Germinal center (tissue), 1 donor: ENCODE results near the gene CLN3.
"Not testable (repeated sequence)": the region's sequence is repeated elsewhere in the genome, so short reads cannot be mapped to it uniquely, and the experiment has no call there.

Experiments
- DNase-seq: peaks from one replicate; pipeline ENCODE4 v3.0.0; 2012; ENCODE audit warnings: mixed read lengths, low spot score

The CLN3 gene

GRCh38 chr16:28513484-28514181, 21.8 kb upstream of the CLN3 start:
- DNase-seq = no peak

DNA sequence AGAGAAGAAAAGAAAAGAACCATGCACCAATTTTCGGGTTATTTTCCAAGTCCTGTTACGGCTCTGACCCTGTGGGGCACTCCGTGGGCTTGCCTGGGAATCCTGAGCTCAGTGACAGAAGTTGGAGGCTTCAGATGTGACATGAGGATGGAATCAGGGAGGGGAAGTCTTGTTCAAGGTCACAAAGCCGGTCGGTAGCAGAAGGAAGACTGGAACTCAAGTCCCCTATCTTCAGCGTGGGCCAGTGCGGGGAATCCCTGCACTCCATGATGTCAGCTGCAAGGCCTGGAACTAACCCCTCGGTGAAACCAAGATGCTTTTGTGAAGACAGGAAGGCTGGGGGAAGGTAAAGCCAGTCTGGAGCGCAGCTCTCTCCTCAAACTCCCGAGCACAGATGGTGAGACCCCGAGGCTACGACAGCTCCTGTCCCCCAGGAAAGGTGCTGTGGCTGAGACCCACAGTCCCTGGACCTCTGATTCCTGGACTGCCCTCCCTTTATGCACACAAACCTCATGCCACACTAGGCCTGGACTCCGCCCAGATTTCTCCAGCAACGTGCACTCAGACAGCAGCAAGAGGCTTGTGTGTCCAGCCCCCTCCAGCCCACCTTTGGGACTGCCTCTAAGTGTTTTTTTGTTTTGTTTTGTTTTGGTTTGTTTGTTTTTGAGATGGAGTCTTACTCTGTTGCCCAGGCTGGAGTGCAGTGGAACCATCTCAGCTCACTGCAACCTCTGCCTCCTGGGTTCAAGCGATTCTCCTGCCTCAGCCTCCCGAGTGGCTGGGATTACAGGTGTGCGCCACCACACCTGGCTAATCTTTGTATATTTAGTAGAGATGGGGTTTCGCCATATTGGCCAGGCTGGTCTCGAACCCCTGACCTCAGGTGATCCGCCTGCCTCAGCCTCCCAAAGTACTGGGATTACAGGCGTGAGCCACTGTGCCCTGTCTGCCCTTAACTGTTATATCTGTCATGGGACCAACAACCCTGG, 20.2 kb upstream of the CLN3 start:
- no peak for DNase-seq

DNA sequence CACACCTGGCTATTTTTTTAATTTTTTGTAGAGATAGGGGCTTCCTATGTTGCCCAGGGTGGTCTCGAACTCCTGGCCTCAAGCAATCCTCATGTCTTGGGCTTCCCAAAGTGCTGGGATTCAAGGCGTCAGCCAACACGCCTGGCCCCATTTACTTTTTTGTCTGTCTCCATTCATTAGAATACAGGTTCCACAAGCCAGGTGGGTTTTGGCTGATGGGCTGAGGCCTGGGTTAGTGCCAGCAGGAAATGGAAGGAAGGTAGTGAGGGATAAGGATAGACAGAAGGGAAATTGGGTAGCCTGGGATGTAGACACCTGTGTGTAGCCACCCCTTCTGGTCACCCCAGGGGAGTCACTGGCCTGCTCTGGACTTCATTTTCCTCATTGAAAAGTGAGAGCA, 19.2 kb upstream of the CLN3 start:
- no peak for DNase-seq

DNA sequence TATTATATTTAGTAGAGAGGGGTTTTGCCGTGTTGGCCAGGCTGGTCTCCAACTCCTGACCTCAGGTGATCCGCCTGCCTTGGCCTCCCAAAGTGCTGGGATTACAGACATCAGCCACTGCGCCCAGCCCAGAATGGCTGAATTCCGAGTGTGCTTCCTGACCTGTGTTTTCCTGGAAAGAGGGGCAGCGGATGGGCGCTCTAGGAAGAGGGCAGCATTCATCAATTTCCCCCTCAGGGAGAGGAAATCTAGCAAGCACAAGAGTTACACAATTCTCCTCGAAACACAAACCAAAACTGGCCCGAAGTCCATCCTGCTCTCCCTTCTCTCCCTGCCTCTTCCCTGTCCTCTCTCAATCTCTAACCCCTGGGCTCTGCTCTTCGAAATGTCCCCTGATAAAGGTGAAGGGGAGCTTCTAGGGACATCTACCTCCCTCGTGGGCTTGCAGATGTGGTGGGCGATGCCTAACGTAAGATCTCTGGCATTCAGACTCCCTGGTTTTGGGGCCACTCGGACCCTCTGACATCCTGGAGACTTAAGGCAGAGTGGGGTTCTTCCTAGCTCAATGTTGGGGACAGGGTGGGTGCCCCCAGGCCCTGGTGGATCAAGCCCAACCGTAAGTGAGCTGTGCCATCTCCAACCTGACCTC, 13.7 kb upstream of the CLN3 start:
- DNase-seq = no peak

- no peak for DNase-seq
Measured at GRCh38 chr16:28504707-28505404, 13.0 kb upstream of the CLN3 start.

GRCh38 chr16:28503470-28504259, 11.8 kb upstream of the CLN3 start:
- DNase-seq = no peak

DNA sequence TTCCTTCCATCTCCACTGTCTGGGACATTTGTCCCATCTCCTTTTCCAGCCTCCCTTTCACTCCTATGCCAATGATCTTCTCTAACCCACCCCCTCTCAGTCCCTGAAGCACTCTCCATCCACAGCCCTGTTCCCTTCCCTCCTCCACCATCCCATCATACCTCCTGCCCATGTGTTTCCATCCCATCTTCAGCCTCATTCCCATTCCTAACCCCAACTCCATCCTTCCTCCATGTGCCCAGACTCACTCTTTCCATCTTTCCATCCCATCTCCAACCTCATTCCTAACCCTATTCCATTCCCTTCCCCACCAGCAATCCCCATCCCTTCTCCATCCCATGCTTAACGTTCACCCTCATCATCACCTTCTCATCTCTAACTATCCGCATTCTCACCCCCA, 10.4 kb upstream of the CLN3 start:
- no peak for DNase-seq

DNA sequence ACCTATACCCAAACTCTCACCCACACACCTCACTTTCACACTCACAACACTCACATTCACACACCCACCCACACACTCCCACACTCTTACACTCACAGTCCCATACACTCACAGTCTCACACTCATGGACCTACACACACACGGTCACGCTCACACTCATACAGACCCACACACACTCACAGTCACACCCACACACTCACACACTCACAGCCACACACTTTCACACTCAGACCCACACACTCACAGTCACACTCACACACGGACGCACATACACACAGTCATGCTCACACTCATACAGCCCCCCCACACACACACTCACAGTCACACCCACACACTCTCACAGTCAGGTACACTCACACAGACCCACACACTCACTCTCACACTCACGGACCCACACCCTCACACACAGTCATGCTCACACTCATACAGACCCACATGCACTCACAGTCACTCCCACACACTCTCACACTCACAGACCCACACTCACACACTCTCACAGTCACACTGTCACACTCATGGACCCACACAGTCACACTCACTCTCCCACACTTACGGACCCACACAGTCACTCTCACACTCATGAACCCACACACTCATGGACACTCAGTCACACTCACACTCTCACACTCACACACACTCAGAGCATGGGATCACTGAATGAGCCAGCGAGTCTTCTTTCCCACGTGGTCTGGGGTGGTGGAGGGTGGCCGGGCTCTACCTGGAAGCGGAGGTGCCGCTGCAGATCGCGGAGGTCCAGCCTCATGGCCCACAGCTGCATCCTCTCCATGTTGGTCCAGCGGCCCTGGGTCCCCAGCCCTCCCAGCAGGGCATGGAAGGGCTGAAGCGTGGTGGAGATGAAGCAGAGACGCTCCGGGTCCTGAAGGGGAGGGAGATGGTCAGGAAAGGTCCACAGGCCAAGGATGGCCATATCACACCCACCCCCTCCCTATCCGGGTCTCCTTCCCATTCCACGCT, 9.7 kb upstream of the CLN3 start:
- DNase-seq = no peak

GRCh38 chr16:28500476-28501180, 8.8 kb upstream of the CLN3 start:
- not testable (repeated sequence) for DNase-seq

DNA sequence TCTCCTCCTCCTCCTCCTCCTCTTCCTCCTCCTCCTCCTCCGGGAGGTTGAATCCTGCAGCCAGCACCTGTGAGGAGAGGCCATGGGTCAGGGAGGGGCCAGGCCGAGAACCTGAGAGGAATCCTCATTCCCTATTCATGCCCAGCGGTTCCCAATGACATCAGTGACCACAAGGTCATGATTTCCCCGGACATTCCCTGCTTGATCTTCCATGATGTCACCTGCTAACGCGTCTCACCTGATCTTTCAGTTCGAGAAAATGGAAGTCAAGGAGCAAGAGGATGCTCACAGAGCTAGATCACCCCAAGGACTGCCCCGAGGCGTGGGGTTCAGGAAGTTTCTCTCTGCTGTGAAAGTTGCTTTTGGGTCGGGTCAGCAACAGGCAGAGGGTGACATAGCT, 8.0 kb upstream of the CLN3 start:
- DNase-seq = no peak

DNA sequence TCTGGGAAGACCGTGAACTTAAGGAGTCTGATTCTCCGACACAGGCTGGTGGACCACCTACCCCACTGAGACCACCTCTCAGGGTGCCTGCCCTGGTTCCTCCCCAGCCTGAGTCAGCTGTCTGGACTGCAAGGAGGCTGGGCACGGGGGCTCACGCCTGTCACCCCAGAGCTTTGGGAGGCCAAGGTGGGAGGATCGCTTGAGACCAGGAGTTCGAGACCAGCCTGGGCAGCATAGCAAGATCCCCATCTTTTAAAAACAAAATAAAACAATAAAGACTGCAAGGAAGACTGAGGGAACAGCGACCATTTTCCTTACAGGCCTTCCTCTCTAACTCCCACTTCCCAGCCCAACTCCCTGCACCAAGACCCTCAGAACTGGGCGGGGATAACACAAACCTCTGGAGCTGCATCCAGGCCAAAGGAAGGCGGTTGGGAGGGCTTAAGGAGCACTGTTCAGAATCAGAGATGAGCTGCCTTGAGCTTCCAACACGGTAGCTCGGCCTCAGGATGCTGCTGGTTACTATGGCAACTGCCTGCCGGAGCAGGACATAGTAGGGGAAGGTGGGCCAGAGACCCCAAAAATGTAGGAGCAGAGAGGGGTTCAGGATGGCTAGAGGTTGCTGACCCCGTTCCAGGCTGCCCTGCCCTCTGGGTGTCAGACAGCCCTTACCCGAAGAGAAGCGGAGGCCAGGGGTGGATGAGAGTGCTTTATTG, 7.0 kb upstream of the CLN3 start:
- DNase-seq = no peak

GRCh38 chr16:28497861-28498599, 6.2 kb upstream of the CLN3 start:
- no peak for DNase-seq

DNA sequence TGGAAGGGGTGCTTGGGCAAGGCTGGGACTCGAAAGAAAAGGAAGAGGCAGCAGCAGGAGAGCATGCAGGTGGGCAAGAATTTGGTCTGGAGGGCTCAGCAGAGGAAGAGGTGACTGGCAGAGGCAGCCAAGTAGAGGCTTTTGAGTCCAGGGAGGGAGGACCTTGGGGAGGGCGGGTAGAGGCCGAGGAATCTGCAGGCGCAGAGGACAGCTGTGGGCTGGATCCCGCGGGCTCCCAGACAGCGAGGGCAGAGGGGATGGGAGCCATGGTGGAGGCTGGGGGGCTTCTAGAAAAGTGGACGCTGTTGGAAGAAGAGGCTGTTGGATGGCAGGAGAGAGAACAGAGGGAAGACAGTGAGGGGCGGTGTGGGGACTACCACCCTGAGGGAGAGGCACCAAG, 5.5 kb upstream of the CLN3 start:
- no peak for DNase-seq

DNA sequence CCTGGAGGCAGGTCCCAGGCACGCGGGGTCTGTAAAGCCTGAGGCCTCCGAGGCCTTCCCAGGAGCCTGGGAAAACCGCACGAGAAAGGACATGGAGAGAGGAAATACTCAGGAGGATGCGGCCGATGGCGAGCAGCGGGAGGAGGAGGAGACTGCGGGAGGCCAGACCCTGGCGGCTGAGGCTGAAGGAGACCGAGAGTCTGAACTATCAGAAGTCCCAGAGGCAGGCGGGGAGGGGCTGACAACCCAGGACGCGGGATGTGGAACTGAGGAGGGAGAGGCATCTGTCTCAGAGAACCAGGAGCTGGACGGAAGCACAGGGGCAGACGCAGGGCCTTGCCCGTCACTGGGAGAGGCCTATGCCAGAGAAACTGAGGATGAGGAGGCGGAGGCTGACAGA, 5.0 kb upstream of the CLN3 start:
- no peak for DNase-seq

- DNase-seq = no peak
Measured at GRCh38 chr16:28495795-28496749, 4.2 kb upstream of the CLN3 start.

DNA sequence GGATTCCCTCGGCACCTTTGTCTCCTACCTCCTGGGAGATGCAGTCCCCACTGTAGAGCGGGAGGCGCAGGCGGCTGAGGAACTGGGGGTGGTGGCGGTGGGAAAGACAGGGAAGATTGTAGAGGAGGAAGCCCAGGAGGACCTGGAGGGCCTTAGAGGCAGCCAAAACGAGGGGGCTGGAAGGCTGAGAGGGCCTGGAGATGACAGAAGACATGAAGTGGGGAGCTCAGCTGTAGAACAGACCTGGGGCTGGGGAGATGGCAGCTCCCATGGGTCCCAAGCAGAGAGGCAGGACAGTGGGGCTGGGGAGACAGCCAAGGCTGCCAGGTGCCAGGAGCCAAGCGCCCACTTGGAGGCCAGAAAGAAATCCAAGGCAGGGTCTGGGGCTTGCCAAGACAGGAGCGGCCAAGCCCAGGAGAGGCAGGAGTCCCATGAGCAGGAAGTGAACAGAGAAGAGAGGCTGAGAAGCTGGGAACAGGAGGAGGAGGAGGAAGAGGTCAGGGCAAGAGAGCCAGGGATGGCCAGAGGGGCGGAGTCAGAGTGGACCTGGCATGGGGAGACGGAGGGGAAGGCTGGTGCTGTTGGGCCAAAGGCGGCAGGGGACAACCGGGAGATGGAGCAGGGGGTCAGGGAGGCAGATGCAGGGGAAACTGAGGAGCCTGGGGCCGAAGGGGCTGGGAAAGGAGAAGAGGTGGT, 3.4 kb upstream of the CLN3 start:
- no peak for DNase-seq
